Amygdala (tissue), 56 donors: Measurements from ENCODE around the gene CUEDC1.

Source experiments
- DNase-seq, 56 donors: peaks; one replicate each; lab custom pipeline; 2025; lab: John Stamatoyannopoulos, UW

The CUEDC1 gene

GRCh38 chr17:57868910-57869616 is 86.1 kb downstream of the CUEDC1 start:
- no peak for DNase-seq

- peak in 14 of 56 donors; percentile 23 to 63 (median 34) for DNase-seq
These were observed 87.0 kb downstream of the CUEDC1 start for GRCh38 chr17:57868007-57868909.

GRCh38 chr17:57867126-57867525 is 88.1 kb downstream of the CUEDC1 start:
- DNase-seq = no peak

GRCh38 chr17:57866723-57867122 is 88.5 kb downstream of the CUEDC1 start:
- DNase-seq = no peak

GRCh38 chr17:57866319-57866718 is 88.9 kb downstream of the CUEDC1 start:
- DNase-seq = no peak

- no peak for DNase-seq
These were observed 90.9 kb downstream of the CUEDC1 start for GRCh38 chr17:57864273-57864672.

GRCh38 chr17:57862694-57863667 is 92.2 kb downstream of the CUEDC1 start:
- DNase-seq = peak in 36 of 56 donors; percentile 21 to 82 (median 50)

- peak in 18 of 56 donors; percentile 13 to 60 (median 34) for DNase-seq
These were observed 93.2 kb downstream of the CUEDC1 start for GRCh38 chr17:57861790-57862693.

GRCh38 chr17:57861000-57861789 is 94.0 kb downstream of the CUEDC1 start:
- peak in 10 of 56 donors; percentile 13 to 48 (median 22) for DNase-seq

- DNase-seq = no peak
These were observed 94.7 kb downstream of the CUEDC1 start for GRCh38 chr17:57860414-57860999.

- DNase-seq = no peak
These were observed 95.4 kb downstream of the CUEDC1 start for GRCh38 chr17:57859601-57860413.

- DNase-seq = no peak
These were observed 96.4 kb downstream of the CUEDC1 start for GRCh38 chr17:57858838-57859237.

- no peak for DNase-seq
These were observed 98.2 kb downstream of the CUEDC1 start for GRCh38 chr17:57856792-57857620.

GRCh38 chr17:57855391-57856035 is 99.7 kb downstream of the CUEDC1 start:
- no peak for DNase-seq

GRCh38 chr17:57853695-57854094 is 101.5 kb downstream of the CUEDC1 start:
- peak in 3 of 56 donors; percentile 15 to 27 (median 23) for DNase-seq

- no peak for DNase-seq
These were observed 102.3 kb downstream of the CUEDC1 start for GRCh38 chr17:57852955-57853328.
